ENCODE data around the gene HCK. TPM values are rescaled to one million over a fixed set of nuclear protein-coding genes. Genes with fewer than 3 reads are reported as not detected.

The HCK gene
- total and polyA plus RNA-seq, 2 donors (not counting 1 experiment from before 2014, with no cell fraction given), result not detected

DNA sequence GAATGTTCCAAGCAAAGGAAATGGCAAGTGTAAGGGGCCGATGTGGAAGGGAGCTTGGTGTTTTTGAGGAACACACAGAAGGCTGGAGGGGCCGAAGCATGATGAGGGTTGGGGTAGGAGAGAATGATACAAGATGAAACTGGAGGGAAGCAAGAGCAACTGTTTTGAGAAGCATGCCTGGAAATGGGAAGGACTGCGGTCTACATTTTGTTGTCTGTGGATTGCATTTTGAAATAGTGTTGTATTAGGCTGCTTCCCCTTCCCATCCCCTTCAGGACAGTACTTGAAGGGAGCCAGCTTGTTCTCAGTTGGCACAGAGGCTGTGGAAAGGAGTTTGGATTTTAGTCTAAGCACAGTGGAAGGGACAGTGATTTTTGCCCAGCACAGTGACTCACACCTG, 59.7 kb downstream of the HCK start:
- Histone ChIP-seq H3K27me3 (ENCODE audit: control insufficient read depth, insufficient read depth, low read length) (no peaks in the 10 kb centered on the region), H3K27ac (ENCODE audit: insufficient read depth, low read length) (no peak overlapping the region), H3K9me3 (ENCODE audit: control insufficient read depth, insufficient read depth, low read depth, low read length) (no peaks in the 10 kb centered on the region), H3K4me1 (ENCODE audit: control insufficient read depth, extremely low read depth, insufficient read depth, low read length) (peaks cover 4% of the 10 kb centered on the region), H3K79me2 (ENCODE audit: control insufficient read depth, insufficient read depth, low read length) (peaks cover 60% of the 10 kb centered on the region), H4K20me1 (ENCODE audit: control insufficient read depth, extremely low read depth, insufficient read depth, low read length) (no peaks in the 10 kb centered on the region), H3K9ac (ENCODE audit: insufficient read depth, low read length) (no peak overlapping the region), H3K4me3 (replicated peaks in 1 of 4; ENCODE audit: control extremely low read depth in 1 of 4, insufficient read depth in 1 of 4, low read depth in 3 of 4, low read length in 4 of 4) (no peak overlapping the region), H3K36me3 (ENCODE audit: control insufficient read depth, insufficient read depth, low read length) (no peaks in the 10 kb centered on the region), H3K4me2 (ENCODE audit: extremely low read depth, insufficient read depth, low read length) (no peak overlapping the region), H2AFZ (ENCODE audit: low read length) (no peak overlapping the region)
- TF ChIP-seq EZH2 (IDR thresholded peaks at IDR 0.05; ENCODE audit: low read length, missing control alignments), result no peak
- TF ChIP-seq, protein P1, sequence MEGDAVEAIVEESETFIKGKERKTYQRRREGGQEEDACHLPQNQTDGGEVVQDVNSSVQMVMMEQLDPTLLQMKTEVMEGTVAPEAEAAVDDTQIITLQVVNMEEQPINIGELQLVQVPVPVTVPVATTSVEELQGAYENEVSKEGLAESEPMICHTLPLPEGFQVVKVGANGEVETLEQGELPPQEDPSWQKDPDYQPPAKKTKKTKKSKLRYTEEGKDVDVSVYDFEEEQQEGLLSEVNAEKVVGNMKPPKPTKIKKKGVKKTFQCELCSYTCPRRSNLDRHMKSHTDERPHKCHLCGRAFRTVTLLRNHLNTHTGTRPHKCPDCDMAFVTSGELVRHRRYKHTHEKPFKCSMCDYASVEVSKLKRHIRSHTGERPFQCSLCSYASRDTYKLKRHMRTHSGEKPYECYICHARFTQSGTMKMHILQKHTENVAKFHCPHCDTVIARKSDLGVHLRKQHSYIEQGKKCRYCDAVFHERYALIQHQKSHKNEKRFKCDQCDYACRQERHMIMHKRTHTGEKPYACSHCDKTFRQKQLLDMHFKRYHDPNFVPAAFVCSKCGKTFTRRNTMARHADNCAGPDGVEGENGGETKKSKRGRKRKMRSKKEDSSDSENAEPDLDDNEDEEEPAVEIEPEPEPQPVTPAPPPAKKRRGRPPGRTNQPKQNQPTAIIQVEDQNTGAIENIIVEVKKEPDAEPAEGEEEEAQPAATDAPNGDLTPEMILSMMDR (conservative IDR thresholded peaks at IDR 0.05 in 1 of 2, IDR thresholded peaks at IDR 0.05 in 1 of 2; ENCODE audit: low read depth in 1 of 2, low read length in 2 of 2), result no peak
- DNase-seq (ENCODE audit: low read depth in 2 of 2), result no peak

DNA sequence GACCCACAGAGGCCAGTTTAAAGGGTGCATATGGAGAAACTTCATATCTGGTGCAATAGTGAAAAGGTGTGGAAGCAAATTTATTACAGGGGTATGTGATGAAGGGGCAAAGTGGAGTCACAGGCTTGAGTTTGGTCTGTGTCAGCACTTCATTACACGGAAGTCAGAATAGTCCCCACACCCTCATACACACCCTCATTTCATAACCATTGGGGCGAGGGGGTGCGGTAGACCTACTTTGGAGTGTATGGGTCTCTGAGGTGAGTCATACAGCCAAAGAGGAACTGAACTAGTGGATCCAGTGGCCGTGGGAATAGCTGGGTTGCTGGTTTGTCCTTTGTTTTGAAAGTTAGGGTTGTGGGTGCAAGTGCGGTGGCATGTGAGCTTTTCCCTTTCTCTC, 60.8 kb downstream of the HCK start:
- Histone ChIP-seq H3K36me3 (ENCODE audit: control insufficient read depth, insufficient read depth, low read length) (no peaks in the 10 kb centered on the region), H3K27ac (ENCODE audit: insufficient read depth, low read length) (no peak overlapping the region), H3K4me3 (replicated peaks in 1 of 4; ENCODE audit: control extremely low read depth in 1 of 4, insufficient read depth in 1 of 4, low read depth in 3 of 4, low read length in 4 of 4) (no peak overlapping the region), H3K4me2 (ENCODE audit: extremely low read depth, insufficient read depth, low read length) (no peak overlapping the region), H3K79me2 (ENCODE audit: control insufficient read depth, insufficient read depth, low read length) (peaks cover 65% of the 10 kb centered on the region), H3K4me1 (ENCODE audit: control insufficient read depth, extremely low read depth, insufficient read depth, low read length) (peaks cover 4% of the 10 kb centered on the region), H3K9me3 (ENCODE audit: control insufficient read depth, insufficient read depth, low read depth, low read length) (no peaks in the 10 kb centered on the region), H3K9ac (ENCODE audit: insufficient read depth, low read length) (no peak overlapping the region), H2AFZ (ENCODE audit: low read length) (no peak overlapping the region), H3K27me3 (ENCODE audit: control insufficient read depth, insufficient read depth, low read length) (no peaks in the 10 kb centered on the region), H4K20me1 (ENCODE audit: control insufficient read depth, extremely low read depth, insufficient read depth, low read length) (no peaks in the 10 kb centered on the region)
- no peak for DNase-seq (ENCODE audit: low read depth in 2 of 2)
- TF ChIP-seq, protein P1 (conservative IDR thresholded peaks at IDR 0.05 in 1 of 2, IDR thresholded peaks at IDR 0.05 in 1 of 2; ENCODE audit: low read depth in 1 of 2, low read length in 2 of 2), result no peak
- no peak for TF ChIP-seq EZH2 (IDR thresholded peaks at IDR 0.05; ENCODE audit: low read length, missing control alignments)

DNA sequence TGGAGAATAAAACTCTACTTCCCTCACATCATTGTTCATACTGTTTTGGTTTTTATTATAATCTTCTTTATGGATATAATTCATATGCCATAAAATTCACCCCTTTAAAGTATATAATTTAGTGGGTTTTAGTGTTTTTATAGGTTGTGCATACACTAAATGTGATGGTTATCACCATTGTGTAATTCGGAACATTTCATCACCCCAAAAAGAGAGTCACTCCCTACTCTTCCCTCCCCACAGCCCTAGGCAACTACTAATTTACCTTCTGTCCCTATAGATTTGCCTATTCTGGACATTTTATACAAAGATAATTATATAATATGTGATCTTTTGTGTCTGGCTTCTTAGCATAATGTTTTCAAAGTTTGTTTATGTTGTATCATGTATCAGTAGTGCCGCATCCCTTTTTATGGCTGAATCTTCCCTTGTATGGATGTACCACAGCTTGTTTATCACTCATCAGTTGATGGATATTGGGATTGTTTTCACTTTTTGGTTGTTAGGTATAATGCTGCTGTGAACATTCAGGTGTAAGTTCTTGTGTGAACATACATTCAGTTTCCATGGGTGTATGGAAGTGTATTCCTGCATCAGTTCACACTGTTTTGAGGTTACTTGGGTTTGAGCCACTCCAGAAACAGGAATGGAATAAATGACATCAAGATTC, 61.7 kb downstream of the HCK start:
- H3K4me3 ChIP-seq (replicated peaks in 1 of 4; ENCODE audit: control extremely low read depth in 1 of 4, insufficient read depth in 1 of 4, low read depth in 3 of 4, low read length in 4 of 4), result no peak overlapping the region
- TF ChIP-seq, protein P1 (conservative IDR thresholded peaks at IDR 0.05 in 1 of 2, IDR thresholded peaks at IDR 0.05 in 1 of 2; ENCODE audit: low read depth in 1 of 2, low read length in 2 of 2), result no peak
- no peak for TF ChIP-seq EZH2 (IDR thresholded peaks at IDR 0.05; ENCODE audit: low read length, missing control alignments)
- no peak overlapping the region for H3K4me2 ChIP-seq (ENCODE audit: extremely low read depth, insufficient read depth, low read length)
- no peaks in the 10 kb centered on the region for H4K20me1 ChIP-seq (ENCODE audit: control insufficient read depth, extremely low read depth, insufficient read depth, low read length)
- no peak overlapping the region for H2AFZ ChIP-seq (ENCODE audit: low read length)
- H3K4me1 ChIP-seq (ENCODE audit: control insufficient read depth, extremely low read depth, insufficient read depth, low read length), result peaks cover 4% of the 10 kb centered on the region
- no peaks in the 10 kb centered on the region for H3K36me3 ChIP-seq (ENCODE audit: control insufficient read depth, insufficient read depth, low read length)
- no peaks in the 10 kb centered on the region for H3K9me3 ChIP-seq (ENCODE audit: control insufficient read depth, insufficient read depth, low read depth, low read length)
- DNase-seq (ENCODE audit: low read depth in 2 of 2), result no peak
- H3K27ac ChIP-seq (ENCODE audit: insufficient read depth, low read length), result no peak overlapping the region
- H3K27me3 ChIP-seq (ENCODE audit: control insufficient read depth, insufficient read depth, low read length), result no peaks in the 10 kb centered on the region
- H3K9ac ChIP-seq (ENCODE audit: insufficient read depth, low read length), result no peak overlapping the region
- H3K79me2 ChIP-seq (ENCODE audit: control insufficient read depth, insufficient read depth, low read length), result peaks cover 65% of the 10 kb centered on the region
